Choroid plexus epithelial cell (primary cell): ENCODE measurements around the gene MAFG.

Source experiments
- DNase-seq: peaks from one replicate; pipeline ENCODE4 v3.0.0-alpha.2; 2010; ENCODE audit warnings: low read depth
- H3K4me3 ChIP-seq: 2 replicates; pipeline ENCODE4 v1.5.1; 2011; ENCODE audit warnings: low read depth, mild to moderate bottlenecking, control low read depth, low read length, moderate library complexity
- CTCF ChIP-seq: conservative IDR thresholded peaks from 2 replicates; pipeline ENCODE4 v1.5.1; 2011; ENCODE audit warnings: low read depth, mild to moderate bottlenecking, control low read depth, inconsistent platforms, low read length, moderate library complexity

The MAFG gene

GRCh38 chr17:81907219-81908145 is 20.1 kb downstream of the MAFG start:
- TF ChIP-seq CTCF, result peak; percentile 27
- DNase-seq, result no peak
- H3K4me3 ChIP-seq, result no peak overlapping the region

GRCh38 chr17:81906476-81907218 is 20.9 kb downstream of the MAFG start:
- H3K4me3 ChIP-seq, result no peak overlapping the region
- peak; percentile 22 for TF ChIP-seq CTCF

GRCh38 chr17:81905993-81906392 is 21.5 kb downstream of the MAFG start:
- no peak for DNase-seq
- TF ChIP-seq CTCF, result no peak
- H3K4me3 ChIP-seq, result no peak overlapping the region

More at GRCh38 chr17:81906476-81907218, 20.9 kb downstream of the MAFG start:
- DNase-seq, result no peak

- no peak for TF ChIP-seq CTCF
- DNase-seq, result no peak
- no peak overlapping the region for H3K4me3 ChIP-seq
These were observed 22.1 kb downstream of the MAFG start for GRCh38 chr17:81905424-81905875.

- no peak for TF ChIP-seq CTCF
- H3K4me3 ChIP-seq, result no peak overlapping the region
- no peak for DNase-seq
These were observed 22.7 kb downstream of the MAFG start for GRCh38 chr17:81904600-81905423.

GRCh38 chr17:81903896-81904599 is 23.5 kb downstream of the MAFG start:
- no peak overlapping the region for H3K4me3 ChIP-seq
- TF ChIP-seq CTCF, result no peak
- no peak for DNase-seq
